Umbilical cord (tissue), 2 donors: Measurements from ENCODE around the gene RNF215. TPM values are rescaled to one million over a fixed set of nuclear protein-coding genes. Genes with fewer than 3 reads are reported as not detected.

Experiments
- DNase-seq: peaks from one replicate; pipeline ENCODE4 v3.0.0-alpha.2; 2015; ENCODE audit warnings: low spot score
- total RNA-seq: library from RNA; depleted of rRNA; stranded (reverse); fragments of >200 nt; gene quantifications from one replicate; pipeline ENCODE4 v1.2.3, GENCODE V29; 2014; ENCODE audit warnings: low replicate concordance; ENCODE audit not compliant: insufficient read depth

Gene RNF215
- total RNA-seq: 30.1 TPM

DNA sequence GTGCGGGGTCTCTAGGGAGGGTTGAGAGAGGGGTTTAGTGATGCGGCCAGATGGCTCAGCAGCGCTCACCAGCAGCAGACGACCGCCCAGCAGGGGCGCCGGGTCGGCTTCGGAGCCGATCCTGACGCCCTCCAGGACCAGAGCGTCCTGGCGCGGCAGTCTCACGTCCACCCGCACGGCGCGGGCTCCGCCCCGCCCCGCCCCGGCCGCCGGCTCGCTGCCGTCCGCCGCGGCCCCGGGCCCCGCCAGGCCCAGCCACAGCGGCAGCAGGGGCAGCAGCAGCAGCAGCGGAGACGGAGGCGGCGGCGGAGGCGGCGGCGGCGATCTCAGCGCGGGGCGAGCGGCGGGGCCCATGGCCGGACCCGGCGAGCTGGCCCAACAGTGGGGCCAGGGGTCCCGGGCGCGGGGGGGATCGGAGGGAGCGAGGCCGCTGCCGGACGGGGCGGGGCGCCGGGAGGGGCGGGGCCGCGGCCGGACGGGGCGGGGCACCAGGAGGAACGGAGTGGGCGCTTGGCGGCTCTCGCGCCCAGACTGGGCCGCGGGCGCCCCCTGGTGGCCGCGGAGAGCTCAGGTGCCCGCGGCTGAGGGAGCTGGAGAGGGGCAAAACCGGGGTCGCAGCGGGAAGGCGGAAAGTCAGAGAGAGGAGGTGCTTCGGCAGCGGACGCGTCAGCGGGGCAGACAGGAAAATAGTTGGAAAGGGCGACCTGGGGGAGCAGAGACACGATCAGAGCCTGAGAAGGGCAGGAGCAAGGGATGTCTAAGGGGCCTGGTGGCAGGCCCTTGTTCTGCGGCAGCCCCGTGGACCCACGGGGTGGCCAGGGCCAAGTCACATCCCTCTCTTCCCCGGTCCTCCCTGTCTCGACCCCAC, at the start of gene RNF215:
TSS of gene RNF215 (minus strand) at position 452 of the 868 bp plus-strand sequence. CDS start at position 354, 98 bp downstream.
- DNase-seq: peak; percentile 83

DNA sequence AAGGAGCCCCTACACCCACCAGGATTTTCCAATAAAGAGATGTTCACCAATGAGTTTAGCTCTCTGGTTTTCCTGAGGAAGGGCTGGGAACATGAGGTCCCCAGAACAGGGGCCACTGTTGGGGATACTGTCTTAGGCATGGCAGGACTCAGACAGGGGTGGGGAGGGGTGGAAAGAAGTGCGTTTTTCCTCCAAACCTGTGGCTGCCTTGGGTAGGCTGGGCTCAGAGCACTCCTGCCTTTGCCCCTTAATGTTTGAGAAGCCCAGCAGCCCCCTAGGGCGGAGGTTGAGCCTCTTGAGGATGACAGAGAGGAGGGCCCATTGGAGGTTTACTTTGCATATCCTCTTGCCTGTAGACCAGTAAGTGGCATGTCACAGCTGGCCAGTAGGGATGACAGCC, 49.0 kb upstream of the RNF215 start:
- DNase-seq: no peak

DNA sequence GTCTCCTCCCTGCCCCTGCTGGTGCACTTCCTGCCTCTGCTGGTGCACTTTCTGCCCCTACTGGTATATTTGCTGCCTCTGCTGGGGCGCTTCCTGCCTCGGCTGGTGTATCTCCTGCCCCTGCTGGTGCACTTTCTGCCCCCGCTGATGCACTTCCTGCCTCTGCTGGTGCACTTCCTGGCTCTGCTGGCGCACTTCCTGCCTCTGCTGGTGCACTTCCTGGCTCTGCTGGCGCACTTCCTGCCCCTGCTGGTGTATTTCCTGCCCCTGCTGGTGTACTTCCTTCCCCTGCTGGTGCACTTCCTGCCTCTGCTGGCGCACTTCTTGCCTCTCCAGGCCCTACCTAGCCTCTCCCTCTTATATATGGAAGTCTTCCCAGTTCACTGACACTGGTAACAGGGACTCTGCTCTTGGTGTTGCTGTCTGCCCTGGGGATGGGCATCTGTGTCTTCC, 48.5 kb upstream of the RNF215 start:
- no peak for DNase-seq

DNA sequence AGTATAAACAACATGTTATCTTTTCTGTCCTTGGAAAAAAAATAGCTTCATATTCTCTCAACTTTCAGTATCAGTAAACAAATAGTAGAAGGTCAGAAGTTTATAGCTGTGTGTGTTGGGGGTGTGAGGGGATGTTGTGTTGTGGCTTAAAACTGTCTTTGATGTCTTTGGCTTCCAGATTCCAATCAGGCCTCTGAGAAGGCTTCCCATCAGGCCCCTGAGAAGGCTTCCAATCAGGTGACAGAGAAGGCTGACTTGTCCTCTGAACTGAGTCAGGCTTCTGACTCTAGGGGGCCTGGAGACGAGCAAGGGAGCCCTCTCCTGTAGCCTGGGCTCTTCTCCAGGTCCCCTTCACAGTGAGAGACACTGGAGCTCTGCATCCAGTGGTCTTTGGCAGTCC, 47.6 kb upstream of the RNF215 start:
- DNase-seq: no peak

DNA sequence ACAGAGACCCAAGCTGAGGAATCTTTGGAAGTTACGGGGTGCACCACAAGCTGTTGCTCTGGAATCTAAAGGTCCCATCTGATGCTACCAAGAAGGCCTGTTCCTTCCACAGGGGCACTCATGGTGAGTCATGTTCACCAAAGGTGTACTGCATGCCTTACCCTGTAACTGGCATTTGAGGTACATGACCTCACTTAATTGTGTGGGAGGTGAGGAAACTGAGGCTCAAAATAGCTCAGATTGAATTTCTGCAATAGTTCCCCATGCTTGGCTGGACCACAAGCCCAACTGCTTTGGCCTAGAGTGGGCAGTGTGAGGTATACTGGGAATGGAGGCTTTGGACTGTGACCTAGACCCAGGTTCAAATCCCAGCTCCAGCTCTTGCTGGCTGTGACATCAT, 46.6 kb upstream of the RNF215 start:
- DNase-seq: no peak

DNA sequence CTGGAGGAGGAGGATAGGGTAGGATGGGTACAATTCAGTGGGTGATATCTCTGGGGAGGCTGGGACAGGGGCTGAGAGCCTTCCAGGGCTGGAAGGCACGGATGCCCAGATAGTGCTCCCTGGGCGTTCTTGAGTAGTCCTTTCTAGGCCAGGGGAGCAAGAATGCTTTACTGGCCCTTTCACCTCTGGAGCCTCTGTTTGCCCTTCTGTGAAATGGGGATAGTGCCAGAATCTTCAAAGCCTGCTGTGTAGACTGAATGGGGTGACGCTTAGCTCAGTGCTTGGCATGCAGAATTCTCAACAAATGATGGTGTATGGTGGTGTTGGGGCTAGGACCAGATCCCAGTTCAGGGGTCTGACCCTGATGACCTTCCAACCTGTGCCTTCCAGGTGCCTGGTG, 46.0 kb upstream of the RNF215 start:
- no peak for DNase-seq

DNA sequence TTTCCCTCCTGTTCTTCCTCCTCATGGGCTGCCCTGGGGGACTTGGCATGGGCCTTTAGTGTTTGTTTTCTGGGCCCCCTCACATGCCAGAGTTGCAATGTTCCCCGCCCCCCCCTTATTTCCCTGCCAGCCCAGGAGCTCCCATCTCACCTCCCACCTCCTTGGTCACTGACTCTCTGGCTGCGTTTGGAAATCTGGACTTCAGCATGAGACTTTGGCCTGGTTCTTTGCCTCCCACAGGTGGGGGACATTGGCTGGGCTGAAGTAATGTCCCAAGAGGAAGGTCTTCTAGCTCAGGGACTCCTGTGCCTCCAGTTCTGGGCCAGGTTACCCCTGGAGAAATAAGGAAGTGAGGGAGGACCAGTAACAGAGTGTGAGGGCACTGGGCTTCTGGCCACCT, 45.3 kb upstream of the RNF215 start:
- DNase-seq: no peak

DNA sequence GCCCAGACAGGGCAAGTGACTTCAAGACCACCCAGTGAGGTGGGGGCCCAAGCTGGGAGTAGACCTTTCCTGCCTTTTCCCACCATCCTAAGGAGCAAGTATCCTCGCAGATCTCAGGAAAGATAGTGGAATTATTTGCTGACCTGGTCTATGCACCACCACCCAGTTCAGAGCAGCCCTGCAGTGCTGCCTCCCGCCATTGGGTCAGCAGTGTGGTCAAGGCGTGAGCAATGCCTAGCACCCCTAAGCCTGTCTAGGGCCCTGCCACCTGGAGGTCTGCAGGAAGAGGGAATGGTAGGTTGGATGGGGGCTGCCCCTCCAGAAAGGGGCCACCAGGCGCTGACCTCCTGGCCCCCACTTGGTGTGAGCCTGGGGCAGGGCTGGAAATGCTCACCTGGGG, 44.9 kb upstream of the RNF215 start:
- no peak for DNase-seq

DNA sequence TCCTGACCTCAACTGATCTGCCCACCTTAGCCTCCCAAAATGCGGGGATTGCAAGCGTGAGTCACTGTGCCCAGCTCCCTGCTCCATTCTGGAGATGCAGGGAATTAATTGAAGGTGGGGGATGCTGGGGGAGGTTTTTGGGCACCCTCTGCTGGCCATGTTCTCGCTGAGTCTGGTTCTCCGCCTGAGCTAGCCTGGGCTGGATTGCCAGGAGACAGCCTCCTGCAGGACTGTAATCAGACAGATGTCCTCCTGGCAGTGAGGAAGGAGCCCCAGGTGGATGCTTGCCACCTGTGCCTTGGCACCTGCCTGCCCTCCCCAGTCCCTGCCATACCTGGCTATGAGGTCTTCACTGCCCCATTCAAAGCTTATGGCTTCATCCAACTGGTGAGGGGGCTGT, 43.7 kb upstream of the RNF215 start:
- no peak for DNase-seq

DNA sequence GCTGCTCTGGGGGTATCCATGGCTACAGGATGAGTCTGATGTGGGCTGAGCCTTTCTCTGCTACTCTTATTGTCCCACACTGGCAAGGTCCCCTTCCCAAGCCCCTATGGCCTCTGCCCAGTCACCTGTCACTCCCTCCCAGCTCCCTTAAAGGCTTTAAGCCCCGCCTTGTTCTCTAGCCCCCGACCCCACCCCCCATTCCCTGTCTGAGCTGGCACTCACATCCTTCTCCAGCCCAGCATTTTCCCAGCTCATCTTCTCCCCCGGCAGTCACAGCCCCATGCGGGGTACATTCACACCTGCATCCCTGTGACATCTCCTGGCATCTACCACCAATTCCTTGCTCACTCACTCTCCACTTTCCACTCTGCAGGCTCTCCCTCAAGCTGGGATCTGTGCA, 42.7 kb upstream of the RNF215 start:
- DNase-seq: no peak

DNA sequence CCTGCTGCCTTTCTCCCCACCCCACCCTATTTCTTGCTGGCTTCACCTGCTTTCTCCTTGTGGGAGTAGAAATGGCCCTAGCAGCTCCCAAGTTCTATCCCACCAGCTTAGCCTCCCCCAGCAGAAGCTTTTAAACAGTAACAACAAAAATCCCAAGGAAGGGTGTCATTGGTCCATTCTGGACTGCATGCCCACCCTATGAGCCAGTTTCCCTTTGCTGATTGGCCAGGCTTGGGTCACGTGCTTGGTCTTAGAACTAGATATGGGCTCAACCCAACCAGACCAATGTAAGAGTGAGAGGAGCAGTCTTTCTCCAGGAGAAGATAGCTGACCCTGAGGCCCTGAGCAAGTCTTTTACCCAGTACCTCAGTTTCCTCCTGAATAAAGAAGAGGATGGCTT, 40.7 kb upstream of the RNF215 start:
- no peak for DNase-seq

DNA sequence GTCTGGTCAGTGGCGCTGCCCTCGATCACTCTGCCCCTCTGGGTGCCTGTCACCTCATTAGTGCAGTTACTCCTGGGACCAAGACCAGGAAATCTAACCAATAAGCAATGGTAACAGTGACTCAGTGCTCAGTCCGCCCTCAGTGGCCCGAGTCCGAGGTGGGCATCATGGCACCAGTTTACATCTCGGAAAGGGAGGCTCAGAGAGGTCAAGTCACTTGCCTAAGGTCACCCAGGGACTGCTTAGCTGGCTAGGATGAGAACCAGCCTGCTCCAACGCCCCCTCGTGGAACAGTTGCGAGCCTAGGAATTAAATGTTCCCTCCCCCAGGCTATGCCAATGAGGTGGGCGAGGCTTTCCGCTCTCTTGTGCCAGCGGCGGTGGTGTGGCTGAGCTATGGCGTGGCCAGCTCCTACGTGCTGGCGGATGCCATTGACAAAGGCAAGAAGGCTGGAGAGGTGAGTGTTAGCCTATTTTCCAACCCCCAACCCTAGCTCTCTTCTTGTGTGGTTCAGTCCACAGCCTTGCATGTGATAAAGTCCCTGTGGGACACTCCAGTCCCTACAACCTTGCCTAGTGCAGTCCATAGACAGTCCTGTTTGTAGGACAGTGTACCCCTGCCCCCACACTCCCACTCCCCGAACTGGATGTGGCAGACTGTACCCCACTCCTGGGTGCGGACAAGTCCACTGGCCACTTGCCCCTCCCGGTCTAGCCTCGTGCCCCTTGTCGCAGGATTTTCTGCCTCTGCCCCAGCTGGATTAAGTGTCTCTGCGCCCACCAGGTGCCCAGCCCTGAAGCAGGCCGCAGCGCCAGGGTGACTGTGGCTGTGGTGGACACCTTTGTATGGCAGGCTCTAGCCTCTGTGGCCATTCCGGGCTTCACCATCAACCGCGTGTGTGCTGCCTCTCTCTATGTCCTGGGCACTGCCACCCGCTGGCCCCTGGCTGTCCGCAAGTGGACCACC, 39.5 kb upstream of the RNF215 start:
- peak; percentile 77 for DNase-seq

DNA sequence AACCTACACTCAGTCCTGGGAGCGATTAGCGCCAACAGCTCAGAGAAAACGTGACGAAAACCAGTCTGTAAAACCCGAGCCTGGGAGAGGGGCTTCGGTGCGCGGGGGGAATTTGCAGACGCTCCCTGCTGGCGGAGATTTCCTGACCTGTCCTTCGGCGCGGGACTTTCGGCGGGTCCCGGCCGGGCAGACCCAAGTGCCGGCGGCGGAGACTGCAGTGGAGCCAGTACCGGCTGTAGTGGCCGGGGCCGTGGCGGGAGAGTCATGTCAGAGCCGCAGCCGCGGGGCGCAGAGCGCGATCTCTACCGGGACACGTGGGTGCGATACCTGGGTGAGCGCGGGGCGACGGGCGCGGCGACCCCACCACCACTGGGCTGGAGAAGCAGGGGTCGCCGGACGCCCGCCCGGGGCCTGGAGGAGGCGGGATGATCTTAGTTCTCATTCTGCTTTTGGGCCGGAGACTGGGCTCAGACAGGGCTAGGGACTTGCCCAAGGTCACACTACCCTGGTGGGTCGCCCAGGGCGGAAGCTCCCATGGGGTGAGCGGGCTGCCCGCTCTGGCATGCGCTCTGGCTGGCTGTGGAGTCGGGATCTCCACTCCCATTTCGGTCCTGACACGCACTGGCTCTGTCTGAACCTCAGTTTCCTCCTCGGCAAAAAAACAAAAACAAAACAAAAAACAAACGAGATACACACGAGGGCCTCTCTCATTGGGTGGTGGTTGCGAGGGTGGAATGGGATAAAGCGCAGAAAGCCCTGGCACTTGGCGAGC, 38.6 kb upstream of the RNF215 start, which contains the start of gene MTFP1:
TSS of gene MTFP1 (plus strand) at position 153 of the 772 bp plus-strand sequence. CDS start at position 265, 112 bp downstream.
- peak; percentile 76 for DNase-seq

DNA sequence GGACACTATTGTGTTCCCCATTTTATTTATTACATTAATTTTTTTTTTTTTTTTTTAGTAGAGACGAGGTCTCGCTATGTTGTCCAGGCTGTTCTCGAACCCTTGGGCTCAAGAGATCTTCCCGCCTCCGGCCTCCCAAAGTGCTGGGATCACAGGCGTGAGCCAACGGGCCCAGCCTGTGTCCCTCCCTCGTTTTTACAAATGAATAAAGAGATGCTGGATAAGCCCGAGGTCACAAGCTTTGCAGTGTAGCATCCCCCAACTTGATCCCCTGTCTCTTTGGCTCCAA, 38.1 kb upstream of the RNF215 start:
- no peak for DNase-seq

DNA sequence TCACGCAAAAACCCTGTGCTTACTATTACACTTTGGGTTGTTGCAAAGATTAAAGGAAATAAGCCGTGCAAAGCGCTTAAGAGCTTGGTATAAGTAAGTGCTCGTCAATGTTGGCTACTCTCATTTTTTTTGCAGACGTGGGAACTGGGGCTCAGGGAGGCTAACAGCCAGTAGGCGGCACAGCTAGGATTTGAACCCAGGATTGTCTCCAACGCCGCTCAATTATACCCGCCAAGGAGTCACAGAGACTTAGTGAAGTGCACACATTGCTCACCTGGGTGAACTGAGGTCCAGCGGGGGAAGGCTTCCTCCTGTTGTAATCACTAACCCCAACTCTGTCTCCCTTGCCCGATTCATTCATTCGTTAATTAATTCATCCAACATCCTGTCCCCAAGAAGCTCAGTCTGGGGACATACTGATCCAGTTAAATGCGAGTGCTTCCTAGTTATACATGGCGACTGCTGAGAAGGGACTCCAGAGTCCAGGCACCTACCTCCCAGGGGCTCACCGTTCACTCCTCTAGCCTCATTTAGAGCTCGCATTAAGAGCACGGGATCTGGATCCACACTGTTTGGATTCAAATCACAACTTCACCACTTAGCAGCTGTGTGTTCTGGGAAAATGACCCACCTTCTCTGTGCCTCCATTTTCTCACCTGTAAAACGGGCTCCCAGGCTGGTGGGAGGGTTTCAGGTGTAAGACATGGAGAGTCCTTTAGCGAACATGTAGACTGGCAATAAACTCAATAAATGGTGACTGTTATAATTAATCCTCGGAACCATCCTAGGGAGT, 37.5 kb upstream of the RNF215 start:
- no peak for DNase-seq

DNA sequence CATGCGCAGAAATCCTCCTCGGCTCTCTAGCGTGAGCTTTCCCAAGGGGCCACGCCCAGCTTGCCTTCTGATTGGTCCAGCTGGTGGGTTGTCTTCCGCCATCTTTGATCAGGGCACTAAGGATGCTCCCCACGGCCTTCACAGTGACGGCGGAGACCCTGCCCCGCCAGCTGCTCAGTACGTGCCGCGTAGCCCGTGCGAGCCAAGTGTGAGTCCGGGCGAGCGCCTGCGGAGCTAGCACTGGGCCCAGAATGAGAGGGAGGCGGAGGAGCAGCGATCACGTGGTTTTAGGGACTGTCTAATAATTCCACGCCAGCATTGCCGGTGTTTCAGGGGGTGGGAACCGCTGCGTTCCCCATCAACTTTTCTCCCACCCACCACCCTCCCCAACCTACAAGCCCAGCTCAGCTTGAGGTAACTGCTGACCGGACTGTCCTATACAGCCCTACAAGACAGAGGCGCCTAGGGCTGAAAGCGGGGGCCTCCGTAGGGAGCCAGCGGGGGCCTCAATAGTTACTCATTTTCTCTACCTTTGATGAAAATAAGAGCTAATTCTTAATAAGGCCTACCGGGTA, 36.8 kb upstream of the RNF215 start:
- peak; percentile 100 for DNase-seq

DNA sequence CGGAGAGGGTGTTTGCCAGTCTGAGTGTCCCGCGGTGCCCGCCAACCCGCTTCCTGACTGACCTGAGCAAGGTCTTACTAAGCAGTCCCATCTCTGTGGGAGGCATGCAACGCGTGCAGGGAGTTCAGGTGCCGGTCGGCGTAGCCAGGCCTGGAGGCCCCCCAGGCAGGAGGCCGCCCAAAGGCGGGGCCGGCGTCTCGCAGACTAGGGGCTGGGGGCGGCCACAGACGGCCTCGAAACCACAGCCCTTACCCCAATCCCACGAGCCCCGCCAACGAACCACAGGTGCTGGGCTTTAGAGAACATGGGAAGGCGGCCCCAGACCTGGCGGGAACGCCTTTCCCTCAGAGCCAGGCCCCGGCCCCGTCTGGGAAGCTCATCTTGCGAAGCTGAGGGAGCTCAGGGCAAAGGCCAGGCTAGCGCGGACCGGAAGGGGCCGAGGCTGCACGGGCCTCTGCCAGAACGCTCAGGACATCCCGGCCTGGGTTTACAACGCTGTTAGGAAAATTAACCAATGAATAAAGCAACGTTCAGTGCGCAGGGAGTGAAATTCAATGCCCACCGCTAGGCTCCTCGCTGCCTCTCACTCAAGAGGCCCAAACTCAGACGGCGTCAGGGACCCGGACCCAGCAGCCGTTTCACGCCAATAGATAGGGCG, 36.2 kb upstream of the RNF215 start:
- DNase-seq: no peak

DNA sequence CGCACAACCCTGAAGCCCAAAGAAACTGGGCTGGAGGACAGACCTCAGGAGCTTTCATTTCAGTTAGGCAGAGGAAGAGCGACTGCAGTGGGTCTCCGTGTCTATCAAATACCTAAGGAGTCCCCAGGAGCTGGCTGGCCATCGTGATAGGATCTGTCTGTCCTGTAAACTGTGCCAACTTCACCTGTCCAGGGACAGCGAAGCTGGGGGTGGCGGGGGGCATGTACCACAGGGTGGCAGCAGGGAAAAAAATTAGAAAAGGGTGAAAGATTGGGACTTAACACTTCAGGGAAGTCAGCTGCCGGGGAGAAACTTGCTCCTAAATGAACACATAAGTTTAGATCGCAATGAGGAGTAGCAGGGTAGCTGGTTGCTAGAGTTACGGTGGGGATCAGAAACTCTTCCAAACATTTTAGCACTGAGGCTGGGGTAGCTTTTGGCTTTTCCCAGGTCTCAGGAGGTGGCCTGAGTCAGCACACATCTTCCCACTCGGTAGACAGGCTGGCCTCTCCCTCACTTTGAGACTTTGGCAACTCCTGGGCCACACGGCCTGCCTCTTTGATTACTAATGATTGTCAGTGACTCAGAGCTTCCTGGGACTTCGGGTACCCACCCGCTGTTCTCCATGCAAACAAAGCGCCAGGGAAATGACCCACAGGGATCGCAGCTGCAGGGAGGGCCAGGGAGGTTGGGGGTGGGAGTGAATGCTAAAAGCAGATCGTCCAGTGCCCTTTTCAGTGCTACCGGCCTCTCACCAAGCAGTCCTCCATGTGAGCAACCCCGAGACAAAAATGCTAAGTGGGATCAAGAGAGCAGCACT, 35.5 kb upstream of the RNF215 start:
- peak; percentile 72 for DNase-seq
